Measurements from ENCODE around the gene SMAD4. TPM values are rescaled to one million over a fixed set of nuclear protein-coding genes. Genes with fewer than 3 reads are reported as not detected.

Gene SMAD4
- polyA plus RNA-seq, 1 donor (not counting 4 experiments of a cell fraction or from before 2014, with no cell fraction given), result 68.2 TPM

- TF ChIP-seq CTCF (optimal IDR thresholded peaks at IDR 0.05 in 1 of 3, IDR thresholded peaks at IDR 0.05 in 1 of 3, conservative IDR thresholded peaks at IDR 0.05 in 1 of 3; ENCODE audit: extremely low read depth in 1 of 3, insufficient read depth in 2 of 3, low read length in 3 of 3) (no peak), EZH2 (IDR thresholded peaks at IDR 0.05; ENCODE audit: low read length) (no peak)
- Histone ChIP-seq H3K9ac (ENCODE audit: control insufficient read depth, extremely low read depth, insufficient read depth, low read length) (no peak overlapping the region), H3K4me1 (ENCODE audit: control insufficient read depth, extremely low read depth, insufficient read depth, low read length) (peaks cover 5% of the 10 kb centered on the region), H3K36me3 (ENCODE audit: control insufficient read depth in 2 of 2, extremely low read depth in 1 of 2, insufficient read depth in 2 of 2, low read length in 2 of 2) (no peaks in the 10 kb centered on the region), H3K79me2 (ENCODE audit: control insufficient read depth, insufficient read depth, low read length) (no peaks in the 10 kb centered on the region), H3K27ac (ENCODE audit: control insufficient read depth, insufficient read depth, low read length) (no peak overlapping the region), H3K4me3 (ENCODE audit: control insufficient read depth in 2 of 3, extremely low read depth in 1 of 3, insufficient read depth in 2 of 3, low read depth in 1 of 3, low read length in 3 of 3) (no peak overlapping the region), H3K4me2 (ENCODE audit: control insufficient read depth, extremely low read depth, insufficient read depth, low read depth, low read length) (no peak overlapping the region), H3K9me3 (ENCODE audit: control insufficient read depth, low read depth, low read length) (no peaks in the 10 kb centered on the region), H3K27me3 (ENCODE audit: control insufficient read depth, extremely low read depth, insufficient read depth, low read length) (no peaks in the 10 kb centered on the region), H4K20me1 (ENCODE audit: control insufficient read depth, extremely low read depth, insufficient read depth, low read length) (no peaks in the 10 kb centered on the region), H3K9me1 (ENCODE audit: control insufficient read depth, extremely low read depth, insufficient read depth, low read length) (no peaks in the 10 kb centered on the region), H2AFZ (ENCODE audit: control insufficient read depth, low read length) (no peak overlapping the region)
- dilution Hi-C loops (cut with MboI; ENCODE audit: extremely low pct_ligation_motif_present, low sequenced_read_pairs), result no loop called here
- FAIRE-seq (no peak), DNase-seq (ENCODE audit: low read depth, low spot score) (no peak)
These were observed 77.1 kb downstream of the SMAD4 start for GRCh38 chr18:51107082-51107481.

- Histone ChIP-seq H2AFZ (ENCODE audit: control insufficient read depth, low read length) (peak overlapping the region; percentile 45), H3K27ac (ENCODE audit: control insufficient read depth, insufficient read depth, low read length) (no peak overlapping the region), H3K9me1 (ENCODE audit: control insufficient read depth, extremely low read depth, insufficient read depth, low read length) (no peaks in the 10 kb centered on the region), H4K20me1 (ENCODE audit: control insufficient read depth, extremely low read depth, insufficient read depth, low read length) (no peaks in the 10 kb centered on the region), H3K4me3 (ENCODE audit: control insufficient read depth in 2 of 3, extremely low read depth in 1 of 3, insufficient read depth in 2 of 3, low read depth in 1 of 3, low read length in 3 of 3) (no peak overlapping the region), H3K79me2 (ENCODE audit: control insufficient read depth, insufficient read depth, low read length) (no peaks in the 10 kb centered on the region), H3K4me2 (ENCODE audit: control insufficient read depth, extremely low read depth, insufficient read depth, low read depth, low read length) (no peak overlapping the region), H3K9me3 (ENCODE audit: control insufficient read depth, low read depth, low read length) (no peaks in the 10 kb centered on the region), H3K27me3 (ENCODE audit: control insufficient read depth, extremely low read depth, insufficient read depth, low read length) (no peaks in the 10 kb centered on the region), H3K9ac (ENCODE audit: control insufficient read depth, extremely low read depth, insufficient read depth, low read length) (no peak overlapping the region), H3K36me3 (ENCODE audit: control insufficient read depth in 2 of 2, extremely low read depth in 1 of 2, insufficient read depth in 2 of 2, low read length in 2 of 2) (no peaks in the 10 kb centered on the region), H3K4me1 (ENCODE audit: control insufficient read depth, extremely low read depth, insufficient read depth, low read length) (peaks cover 5% of the 10 kb centered on the region)
- DNase-seq (ENCODE audit: low read depth, low spot score) (no peak), FAIRE-seq (peak; percentile 58)
- TF ChIP-seq CTCF (optimal IDR thresholded peaks at IDR 0.05 in 1 of 3, IDR thresholded peaks at IDR 0.05 in 1 of 3, conservative IDR thresholded peaks at IDR 0.05 in 1 of 3; ENCODE audit: extremely low read depth in 1 of 3, insufficient read depth in 2 of 3, low read length in 3 of 3), result no peak
- no peak for TF ChIP-seq EZH2 (IDR thresholded peaks at IDR 0.05; ENCODE audit: low read length)
- dilution Hi-C loops (cut with MboI; ENCODE audit: extremely low pct_ligation_motif_present, low sequenced_read_pairs), result no loop called here
These were observed 77.7 kb downstream of the SMAD4 start for GRCh38 chr18:51107598-51108305.
